Measurements from ENCODE around the gene TROAP. TPM values are rescaled to one million over a fixed set of nuclear protein-coding genes. Genes with fewer than 3 reads are reported as not detected.
A peak's percentile ranks its signal among the peaks of the same experiment; 100 is the strongest.

TROAP gene
- total and polyA plus RNA-seq, 9 of the 15 experiments (the other 6 are each of a cell fraction or from before 2014, with no cell fraction given), result 46.4 to 171 (median 59.8) TPM

- TF ChIP-seq LEF1 (IDR thresholded peaks at IDR 0.05) (no peak), NUFIP1 (IDR thresholded peaks at IDR 0.05; ENCODE audit: partially characterized antibody) (no peak), PML (IDR thresholded peaks at IDR 0.05; ENCODE audit: low read length) (peak; percentile 80; the same call in 1 of the 2 replicates), RB1 (IDR thresholded peaks at IDR 0.05; ENCODE audit: low read depth) (no peak), FOXJ3 (CRISPR knock-in tag; IDR thresholded peaks at IDR 0.05) (no peak)
Measured at GRCh38 chr12:49322708-49323523, at the start of gene TROAP (continued).

- Histone ChIP-seq H3K4me2 (ENCODE audit: insufficient read depth, low read length) (no peak overlapping the region), H3K4me1 (replicated peaks in 1 of 2; ENCODE audit: control insufficient read depth in 2 of 2, insufficient read depth in 2 of 2, low read length in 2 of 2) (peaks cover 4 to 7% of the 10 kb centered on the region in 2 experiments; a peak in 3 of 5 replicates), H3K9me1 (ENCODE audit: control insufficient read depth, insufficient read depth, low read length) (no peaks in the 10 kb centered on the region), H4K20me1 (replicated peaks; ENCODE audit: control insufficient read depth, insufficient read depth, low read length) (peaks cover 47% of the 10 kb centered on the region), H3K9me3 (replicated peaks; ENCODE audit: control insufficient read depth, insufficient read depth, low read depth, low read length) (no peaks in the 10 kb centered on the region), H2AFZ (ENCODE audit: low read depth, low read length) (no peak overlapping the region), H3K36me3 (ENCODE audit: control insufficient read depth, insufficient read depth, low read length) (peaks cover 48% of the 10 kb centered on the region), H3K79me2 (ENCODE audit: control insufficient read depth, insufficient read depth, low read length) (peaks cover 19% of the 10 kb centered on the region), H3K4me3 (no peak overlapping the region), H3K27me3 (ENCODE audit: control insufficient read depth in 2 of 2, insufficient read depth in 2 of 2, low read length in 2 of 2) (no peaks in the 10 kb centered on the region), H3K27ac (ENCODE audit: extremely low read depth, low read depth, low read length) (no peak overlapping the region), H3K9ac (ENCODE audit: insufficient read depth in 1 of 2, low read depth in 2 of 2, low read length in 2 of 2) (no peak overlapping the region)
- ChIA-PET POLR2A (interaction anchor here (0.6 to 7.5 kb wide), 19 partner anchors 7 to 499 kb away, joined by 3 to 141 read pairs (median 4); partner anchors contain the start of genes PRPH, RHEBL1, SPATS2 and TUBA1C), CTCF (ENCODE audit: low intra/inter-chr PET ratio) (no interaction called here)
- WGBS (ENCODE audit: insufficient coverage, low coverage, missing lambda C conversion rate), result 72% methylated on average over 6 of the region's 6 CpGs
- FAIRE-seq, result no peak
- BruUV-seq (replicated peaks), result no TSS peak
- intact Hi-C loops (cut with micrococcal nuclease) (no loop called here), in situ Hi-C loops (cut with MboI) (no loop called here)
- ATAC-seq, result peak; percentile 44
- no peak for DNase-seq (ENCODE audit: extremely low read depth in 1 of 4, low spot score in 3 of 4)
- TF ChIP-seq NFIC (IDR thresholded peaks at IDR 0.05) (peak; percentile 17; the same call in 1 of the 2 replicates), ZNF609 (CRISPR knock-in tag; IDR thresholded peaks at IDR 0.05; ENCODE audit: borderline replicate concordance) (no peak), SIN3A (IDR thresholded peaks at IDR 0.05; ENCODE audit: borderline replicate concordance in 2 of 2, control insufficient read depth in 1 of 2, low read depth in 2 of 2, low read length in 2 of 2) (peak in 1 of 2 experiments; percentile 59; a peak in 2 of 4 replicates), ZNF717 (CRISPR knock-in tag; IDR thresholded peaks at IDR 0.05) (0 out of 2 replicates have a peak, but pooled peaks have one; percentile 54)
- TF ChIP-seq, protein P1, sequence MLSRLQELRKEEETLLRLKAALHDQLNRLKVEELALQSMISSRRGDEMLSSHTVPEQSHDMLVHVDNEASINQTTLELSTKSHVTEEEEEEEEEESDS (CRISPR knock-in tag; IDR thresholded peaks at IDR 0.05), result no peak
- TF ChIP-seq, protein P2, sequence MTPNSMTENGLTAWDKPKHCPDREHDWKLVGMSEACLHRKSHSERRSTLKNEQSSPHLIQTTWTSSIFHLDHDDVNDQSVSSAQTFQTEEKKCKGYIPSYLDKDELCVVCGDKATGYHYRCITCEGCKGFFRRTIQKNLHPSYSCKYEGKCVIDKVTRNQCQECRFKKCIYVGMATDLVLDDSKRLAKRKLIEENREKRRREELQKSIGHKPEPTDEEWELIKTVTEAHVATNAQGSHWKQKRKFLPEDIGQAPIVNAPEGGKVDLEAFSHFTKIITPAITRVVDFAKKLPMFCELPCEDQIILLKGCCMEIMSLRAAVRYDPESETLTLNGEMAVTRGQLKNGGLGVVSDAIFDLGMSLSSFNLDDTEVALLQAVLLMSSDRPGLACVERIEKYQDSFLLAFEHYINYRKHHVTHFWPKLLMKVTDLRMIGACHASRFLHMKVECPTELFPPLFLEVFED (CRISPR knock-in tag; conservative IDR thresholded peaks at IDR 0.05), result peak; percentile 90; the same call in 1 of the 2 replicates
Measured at GRCh38 chr12:49273726-49274395, 49.2 kb upstream of the TROAP start.

All from K562 (cell line).